ENCODE measurements around the gene ZNF892.

GRCh38 chr2:95174031-95174542 lies 33.2 kb upstream of the ZNF892 start:
- TF ChIP-seq CTCF (conservative IDR thresholded peaks at IDR 0.05; ENCODE audit: low read length) (no peak), EZH2phosphoT487 (IDR thresholded peaks at IDR 0.05; ENCODE audit: borderline replicate concordance) (no peak)

Data from Loucy (cell line).